Caco-2 (cell line): Measurements from ENCODE around the gene GLB1L2. TPM values are rescaled to one million over a fixed set of nuclear protein-coding genes. Genes with fewer than 3 reads are reported as not detected.

ENCODE experiments used
- BruUV-seq: library from RNA; stranded (reverse); fragments of 400-500 nt; replicated peaks from 2 replicates; lab custom pipeline; 2021; lab: Mats Ljungman, UMichigan
- CTCF ChIA-PET: fragments of 300-600 bp; sonication (Branson Sonifier 250); formaldehyde crosslinking; loops from one replicate; lab custom pipeline; 2022; ENCODE audit warnings: antibody characterized with exemption; lab: Charles Lee
- POLR2A ChIA-PET: fragments of 300-600 bp; sonication (Branson Sonifier 250); formaldehyde crosslinking; loops from one replicate; lab custom pipeline; 2022; ENCODE audit warnings: antibody characterized with exemption; lab: Charles Lee
- DNase-seq, 2 experiments: peaks; one replicate each; pipeline versions ENCODE4 v3.0.0 to v3.0.0-alpha.2; 2020 to 2022
- H3K27me3 ChIP-seq: replicated peaks from 2 replicates; pipeline ENCODE4 v1.6.0; 2011; ENCODE audit warnings: low read length; ENCODE audit not compliant: control insufficient read depth, insufficient read depth
- H3K36me3 ChIP-seq: 2 replicates; pipeline ENCODE4 v1.5.1; 2011; ENCODE audit warnings: low read length; ENCODE audit not compliant: control insufficient read depth, insufficient read depth
- H3K4me1 ChIP-seq: fragments of 250-450 bp; sonication (Bioruptor Pico); 2 replicates; pipeline ENCODE4 v1.5.1; 2020; ENCODE audit warnings: mild to moderate bottlenecking
- H3K4me3 ChIP-seq: 2 replicates; pipeline ENCODE4 v1.5.1; 2011; ENCODE audit warnings: low read depth, mild to moderate bottlenecking, control low read depth, low read length
- H3K9me3 ChIP-seq: fragments of 250-450 bp; sonication (Bioruptor Pico); 2 replicates; pipeline ENCODE4 v1.5.1; 2020; ENCODE audit warnings: mild to moderate bottlenecking, moderate library complexity
- H3K27ac Mint-ChIP-seq: one replicate; pipeline ENCODE4 v1.8.0; 2022; ENCODE audit warnings: mixed read lengths; ENCODE audit not compliant: unreplicated experiment
- H3K27me3 Mint-ChIP-seq: one replicate; pipeline ENCODE4 v1.8.0; 2022; ENCODE audit warnings: mixed read lengths; ENCODE audit not compliant: insufficient read depth, unreplicated experiment
- H3K36me3 Mint-ChIP-seq: one replicate; pipeline ENCODE4 v1.8.0; 2022; ENCODE audit warnings: mild to moderate bottlenecking, mixed read lengths; ENCODE audit not compliant: insufficient read depth, unreplicated experiment
- H3K4me1 Mint-ChIP-seq: one replicate; pipeline ENCODE4 v1.8.0; 2022; ENCODE audit warnings: low read depth, mixed read lengths; ENCODE audit not compliant: unreplicated experiment
- H3K4me3 Mint-ChIP-seq: one replicate; pipeline ENCODE4 v1.8.0; 2022; ENCODE audit warnings: mild to moderate bottlenecking, moderate library complexity, mixed read lengths; ENCODE audit not compliant: unreplicated experiment
- H3K9me3 Mint-ChIP-seq: one replicate; pipeline ENCODE4 v1.8.0; 2022; ENCODE audit warnings: mixed read lengths; ENCODE audit not compliant: unreplicated experiment
- intact Hi-C: fragments of 100-400 bp; cut with micrococcal nuclease; formaldehyde crosslinking; loops from one replicate; pipeline ENCODE4 v1.10.0; 2022; ENCODE audit not compliant: unreplicated experiment
- total RNA-seq: library from RNA; stranded (reverse); gene quantifications from 2 replicates; pipeline ENCODE4 v1.2.3, GENCODE V29; 2022
- TF ChIP-seq, protein P1 (sequence below), 2 experiments: fragments of 200-600 bp in 1 of 2; IDR thresholded peaks; 1 replicate in 1 of 2; 2 replicates in 1 of 2; pipeline versions ENCODE4 v1.5.1 to v1.8.0; 2011 to 2022; ENCODE audit warnings: antibody characterized with exemption in 1 of 2, control low read depth in 1 of 2, inconsistent platforms in 1 of 2, low read depth in 1 of 2, low read length in 1 of 2, mild to moderate bottlenecking in 1 of 2, moderate library complexity in 1 of 2; ENCODE audit not compliant: insufficient read depth in 1 of 2, severe bottlenecking in 1 of 2, unreplicated experiment in 1 of 2

The GLB1L2 gene
- total RNA-seq, 1 experiment from 2014 or later: 15.8 TPM

DNA sequence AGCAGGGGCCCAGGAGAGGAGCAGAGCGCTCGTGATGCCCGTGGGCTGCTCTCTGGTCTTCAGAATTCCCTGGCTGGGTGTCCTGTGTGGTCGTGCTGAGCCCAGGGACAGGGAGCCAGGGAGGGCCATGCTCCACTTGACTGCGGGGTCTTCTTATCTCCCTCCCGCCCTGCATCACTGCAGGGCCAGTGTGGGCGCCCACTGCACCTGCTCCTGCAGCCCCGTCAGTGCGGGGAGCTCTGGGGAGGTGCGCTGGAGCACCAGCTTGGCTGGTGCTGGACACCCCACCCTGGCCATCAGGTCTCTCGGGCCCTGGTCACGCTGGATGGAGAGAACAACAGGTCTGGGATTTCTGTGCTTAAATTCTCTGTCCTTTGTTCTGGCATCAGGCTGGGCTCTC is 48.4 kb downstream of the GLB1L2 start:
- Histone ChIP-seq H3K27me3 (no peaks in the 10 kb centered on the region), H3K4me3 (no peak overlapping the region), H3K9me3 (no peaks in the 10 kb centered on the region), H3K36me3 (no peaks in the 10 kb centered on the region), H3K4me1 (no peaks in the 10 kb centered on the region)
- Mint-ChIP-seq H3K36me3 (no peaks in the 10 kb centered on the region), H3K27ac (no peak overlapping the region), H3K4me1 (no peaks in the 10 kb centered on the region), H3K4me3 (no peak overlapping the region), H3K9me3 (no peaks in the 10 kb centered on the region), H3K27me3 (peaks cover 32% of the 10 kb centered on the region)
- intact Hi-C loops: loop anchor here (2.0 kb wide), 2 partner anchors 109 to 117 kb away; no protein-coding TSS in a partner anchor
- DNase-seq: no peak
- TF ChIP-seq, protein P1, sequence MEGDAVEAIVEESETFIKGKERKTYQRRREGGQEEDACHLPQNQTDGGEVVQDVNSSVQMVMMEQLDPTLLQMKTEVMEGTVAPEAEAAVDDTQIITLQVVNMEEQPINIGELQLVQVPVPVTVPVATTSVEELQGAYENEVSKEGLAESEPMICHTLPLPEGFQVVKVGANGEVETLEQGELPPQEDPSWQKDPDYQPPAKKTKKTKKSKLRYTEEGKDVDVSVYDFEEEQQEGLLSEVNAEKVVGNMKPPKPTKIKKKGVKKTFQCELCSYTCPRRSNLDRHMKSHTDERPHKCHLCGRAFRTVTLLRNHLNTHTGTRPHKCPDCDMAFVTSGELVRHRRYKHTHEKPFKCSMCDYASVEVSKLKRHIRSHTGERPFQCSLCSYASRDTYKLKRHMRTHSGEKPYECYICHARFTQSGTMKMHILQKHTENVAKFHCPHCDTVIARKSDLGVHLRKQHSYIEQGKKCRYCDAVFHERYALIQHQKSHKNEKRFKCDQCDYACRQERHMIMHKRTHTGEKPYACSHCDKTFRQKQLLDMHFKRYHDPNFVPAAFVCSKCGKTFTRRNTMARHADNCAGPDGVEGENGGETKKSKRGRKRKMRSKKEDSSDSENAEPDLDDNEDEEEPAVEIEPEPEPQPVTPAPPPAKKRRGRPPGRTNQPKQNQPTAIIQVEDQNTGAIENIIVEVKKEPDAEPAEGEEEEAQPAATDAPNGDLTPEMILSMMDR (IDR thresholded peaks at IDR 0.05; ENCODE audit: insufficient read depth in 1 of 2, low read depth in 1 of 2, low read length in 1 of 2, severe bottlenecking in 1 of 2, unreplicated experiment in 1 of 2): no peak
- ChIA-PET CTCF (interaction anchor here (0.9 to 1.4 kb wide), 5 partner anchors 48 to 330 kb away, joined by 3 to 15 read pairs (median 5); partner anchors contain the start of genes GLB1L2 and GLB1L3), POLR2A (no interaction called here)
- no TSS peak for BruUV-seq

DNA sequence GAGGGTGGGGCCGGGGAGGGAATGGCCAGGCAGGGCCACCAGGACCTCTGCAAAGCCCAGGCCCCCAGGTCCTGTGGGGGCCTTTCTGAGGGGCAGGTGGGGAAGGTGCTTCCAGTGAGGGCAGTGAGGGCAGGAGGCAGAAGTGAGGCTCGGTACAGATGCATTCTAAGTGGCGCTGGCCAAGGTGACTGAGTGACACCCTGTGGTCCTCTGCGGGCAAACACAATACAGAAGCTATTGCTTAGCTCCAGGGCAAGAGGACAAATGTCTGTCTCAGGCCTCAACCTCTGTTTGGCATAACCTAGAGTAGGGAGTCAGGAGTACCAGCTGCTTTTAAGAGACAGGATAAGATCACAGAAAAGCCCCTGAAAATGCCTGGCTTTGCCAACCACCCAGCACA is 49.0 kb downstream of the GLB1L2 start:
- Mint-ChIP-seq H3K27me3 (peaks cover 34% of the 10 kb centered on the region), H3K4me3 (no peak overlapping the region), H3K27ac (no peak overlapping the region), H3K4me1 (no peaks in the 10 kb centered on the region), H3K36me3 (no peaks in the 10 kb centered on the region), H3K9me3 (no peaks in the 10 kb centered on the region)
- no peaks in the 10 kb centered on the region; the same call in 1 of the 2 replicates for H3K27me3 ChIP-seq
- H3K4me1 ChIP-seq: no peaks in the 10 kb centered on the region
- POLR2A ChIA-PET: no interaction called here
- CTCF ChIA-PET: interaction anchor here (0.6 to 1.4 kb wide), 6 partner anchors 48 to 330 kb away, joined by 3 to 15 read pairs (median 4); partner anchors contain the start of genes GLB1L2 and GLB1L3
- no TSS peak for BruUV-seq
- TF ChIP-seq, protein P1 (IDR thresholded peaks at IDR 0.05; ENCODE audit: insufficient read depth in 1 of 2, low read depth in 1 of 2, low read length in 1 of 2, severe bottlenecking in 1 of 2, unreplicated experiment in 1 of 2): peak in 1 of 2 experiments; percentile 51
- no peaks in the 10 kb centered on the region for H3K36me3 ChIP-seq
- DNase-seq: peak in 1 of 2 experiments; percentile 30
- intact Hi-C loops: loop anchor here (2.0 kb wide), 2 partner anchors 110 to 118 kb away; no protein-coding TSS in a partner anchor
- no peaks in the 10 kb centered on the region for H3K9me3 ChIP-seq
- H3K4me3 ChIP-seq: no peak overlapping the region

DNA sequence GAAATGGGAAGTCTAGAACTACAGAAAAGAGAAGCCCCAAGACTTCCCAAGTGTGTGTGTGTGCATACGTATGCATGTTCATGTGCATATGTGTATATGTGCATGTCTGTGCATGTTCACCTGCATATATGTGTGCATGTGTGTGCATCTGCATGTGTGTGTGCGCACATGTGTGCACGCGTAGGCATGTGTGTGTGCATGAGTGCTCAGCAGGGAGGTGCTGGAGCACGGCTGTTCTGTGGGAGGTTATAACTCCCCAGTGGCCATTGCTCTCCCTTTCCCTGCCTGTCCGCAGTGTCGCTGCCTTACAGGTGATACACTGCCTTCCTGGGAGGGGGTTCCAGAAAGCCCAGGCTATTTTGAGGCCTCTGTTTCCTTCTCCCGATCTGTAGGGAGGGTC is 50.5 kb downstream of the GLB1L2 start:
- Mint-ChIP-seq H3K4me1 (no peaks in the 10 kb centered on the region), H3K9me3 (no peaks in the 10 kb centered on the region), H3K27ac (no peak overlapping the region), H3K36me3 (no peaks in the 10 kb centered on the region), H3K27me3 (peaks cover 40% of the 10 kb centered on the region), H3K4me3 (no peak overlapping the region)
- Histone ChIP-seq H3K4me3 (no peak overlapping the region), H3K27me3 (no peaks in the 10 kb centered on the region; the same call in none of the 2 replicates), H3K36me3 (no peaks in the 10 kb centered on the region), H3K4me1 (no peaks in the 10 kb centered on the region), H3K9me3 (no peaks in the 10 kb centered on the region)
- ChIA-PET CTCF (no interaction called here), POLR2A (no interaction called here)
- TF ChIP-seq, protein P1 (IDR thresholded peaks at IDR 0.05; ENCODE audit: insufficient read depth in 1 of 2, low read depth in 1 of 2, low read length in 1 of 2, severe bottlenecking in 1 of 2, unreplicated experiment in 1 of 2): no peak
- BruUV-seq: no TSS peak
- intact Hi-C loops: no loop called here
- DNase-seq: no peak
